Sciatic nerve (tissue), 2 donors: ENCODE measurements around the gene HCRT. TPM values are rescaled to one million over a fixed set of nuclear protein-coding genes. Genes with fewer than 3 reads are reported as not detected.
A peak's percentile ranks its signal among the peaks of the same experiment; 100 is the strongest.
"Not testable (repeated sequence)": the region's sequence is repeated elsewhere in the genome, so short reads cannot be mapped to it uniquely, and the experiment has no call there.

ENCODE experiments used
- ATAC-seq: fragments of 200-7000 bp; cut with Tn5 transposase; one replicate; pipeline ENCODE4 v1.9.1; 2020; ENCODE audit warnings: mild to moderate bottlenecking, moderate library complexity
- DNase-seq: peaks from one replicate; pipeline ENCODE4 v3.0.0-alpha.2; 2020; ENCODE audit warnings: low spot score
- intact Hi-C: fragments of 100-400 bp; cut with DNase I; formaldehyde crosslinking; loops from one replicate; pipeline ENCODE4 v1.14.2; 2022
- total RNA-seq: library from RNA; stranded (reverse); fragmentation: NEBNext Ultra II Directional; extraction: Animal tissue kit (Norgen Biotek cat#: 25700); gene quantifications from one replicate; pipeline ENCODE4 v1.2.1, GENCODE V29; 2021
- donor health status: DM: no; HTN: no; CAD: no.
- donor health status: DM: no; HTN: no; CAD: no.

Gene HCRT
- total RNA-seq, 1 donor from 2014 or later = not detected

DNA sequence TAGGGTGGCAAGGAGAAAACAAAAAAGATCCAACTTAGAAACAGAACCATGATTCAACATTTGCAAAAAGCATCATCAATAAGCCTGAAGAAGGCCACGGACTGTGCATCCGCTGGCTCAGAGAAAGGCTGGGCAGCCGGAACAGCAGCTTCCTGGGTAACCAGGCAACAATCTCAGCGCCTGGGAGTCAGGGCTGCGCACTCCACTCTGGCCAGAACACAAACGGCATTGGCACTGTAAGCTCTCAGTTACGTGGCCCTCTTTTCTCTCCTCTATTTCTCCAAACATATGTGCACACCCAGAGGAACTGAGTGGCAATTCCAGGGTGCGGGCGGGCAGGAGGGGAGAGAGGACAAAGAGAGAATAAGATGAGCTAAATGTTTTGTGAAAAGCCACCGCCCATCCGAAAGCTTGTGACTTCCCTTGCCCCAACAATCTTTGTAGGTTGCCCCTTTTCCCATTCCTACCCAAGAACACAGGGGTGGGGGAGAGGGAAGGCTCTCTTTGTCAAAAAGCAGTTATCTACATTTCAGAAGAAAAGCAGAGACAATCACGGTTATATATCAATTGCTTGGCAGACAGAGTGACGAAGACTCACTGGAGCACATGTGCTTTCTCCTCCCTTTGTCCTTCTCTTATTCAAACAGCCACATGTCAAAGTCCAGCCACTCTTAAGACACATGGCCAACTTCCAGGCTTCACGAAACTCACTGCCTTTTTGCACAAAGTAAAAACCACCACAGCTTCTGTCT lies 15.6 kb upstream of the HCRT start:
- intact Hi-C loops = no loop called here
- ATAC-seq (no peak), DNase-seq (no peak)

DNA sequence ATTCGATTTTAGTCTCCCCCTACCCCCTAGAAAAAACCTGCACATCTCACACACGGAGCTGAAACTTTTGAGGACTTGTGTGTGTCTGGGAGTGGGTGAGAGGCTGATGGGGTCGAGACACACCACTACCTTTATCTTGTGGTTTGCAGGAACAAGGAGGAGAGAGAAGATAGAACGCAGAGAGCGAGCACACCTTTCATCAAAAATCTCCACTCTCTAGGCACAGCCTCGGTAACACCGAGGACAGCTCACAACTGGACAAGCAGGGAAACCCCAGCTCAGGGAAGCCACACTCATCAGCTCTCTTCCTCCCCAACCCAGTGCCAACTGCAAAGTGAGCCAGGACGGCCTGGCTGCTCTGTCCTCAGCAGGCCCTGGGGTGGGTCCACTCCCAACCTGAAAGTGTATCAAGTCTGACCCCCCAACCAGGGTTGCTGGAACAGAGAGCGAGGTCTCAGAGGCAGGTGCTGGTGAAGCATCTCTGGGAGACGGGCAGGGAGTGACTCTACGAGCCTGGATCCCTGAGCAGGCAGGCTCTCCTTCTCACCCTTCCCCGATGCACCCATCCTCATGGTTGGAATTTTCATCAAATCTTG lies 14.3 kb upstream of the HCRT start:
- ATAC-seq = no peak
- intact Hi-C loops = no loop called here

DNA sequence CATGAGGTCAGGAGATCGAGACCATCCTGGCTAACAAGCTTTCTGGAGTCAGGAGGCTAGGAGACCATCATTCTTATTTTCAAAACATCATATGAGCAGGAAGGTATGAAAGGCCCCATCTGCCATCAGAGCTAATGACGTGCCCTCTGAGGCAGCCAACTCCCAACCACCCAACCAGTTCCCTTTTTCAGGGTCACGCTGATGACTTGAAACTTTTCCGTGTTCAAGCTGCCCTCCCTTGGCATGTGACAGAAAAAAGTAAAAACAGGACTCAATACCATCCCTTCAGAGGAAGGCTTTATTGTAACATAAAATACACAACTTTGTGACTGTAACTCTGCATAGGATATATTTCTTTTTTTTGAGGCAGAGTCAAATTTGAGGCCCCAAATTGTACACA lies 13.6 kb upstream of the HCRT start:
- no peak for DNase-seq
- peak; percentile 33 for ATAC-seq
- intact Hi-C loops = no loop called here

More for the DNA sequence above, 14.3 kb upstream of the HCRT start:
- no peak for DNase-seq

DNA sequence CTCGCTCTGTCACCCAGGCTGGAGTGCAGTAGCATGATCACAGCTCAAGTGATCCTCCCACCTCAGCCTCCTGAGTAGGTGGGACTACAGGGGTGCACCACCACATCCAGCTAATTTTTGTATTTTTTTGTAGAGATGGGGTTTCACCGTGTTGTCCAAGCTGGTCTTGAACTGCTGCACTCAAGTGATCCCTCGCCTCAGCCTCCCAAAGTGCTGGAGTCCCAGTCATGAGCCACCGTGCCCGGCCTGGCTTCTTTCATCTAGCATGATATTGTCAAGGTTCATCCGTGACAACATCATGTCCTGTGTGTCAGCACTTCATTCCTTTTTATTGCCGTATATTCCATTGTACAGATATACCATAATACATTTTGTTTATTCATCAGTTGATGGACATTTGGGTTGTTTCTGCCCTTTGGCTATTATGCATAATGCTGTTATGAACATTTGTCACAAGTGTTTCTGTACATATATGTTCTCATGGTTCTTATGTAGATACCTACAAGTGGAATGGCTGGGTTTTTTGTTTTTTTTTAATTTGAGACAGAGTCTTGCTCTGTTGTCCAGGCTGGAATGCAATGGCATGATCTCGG lies 12.4 kb upstream of the HCRT start:
- DNase-seq (no peak), ATAC-seq (no peak)
- intact Hi-C loops = no loop called here

DNA sequence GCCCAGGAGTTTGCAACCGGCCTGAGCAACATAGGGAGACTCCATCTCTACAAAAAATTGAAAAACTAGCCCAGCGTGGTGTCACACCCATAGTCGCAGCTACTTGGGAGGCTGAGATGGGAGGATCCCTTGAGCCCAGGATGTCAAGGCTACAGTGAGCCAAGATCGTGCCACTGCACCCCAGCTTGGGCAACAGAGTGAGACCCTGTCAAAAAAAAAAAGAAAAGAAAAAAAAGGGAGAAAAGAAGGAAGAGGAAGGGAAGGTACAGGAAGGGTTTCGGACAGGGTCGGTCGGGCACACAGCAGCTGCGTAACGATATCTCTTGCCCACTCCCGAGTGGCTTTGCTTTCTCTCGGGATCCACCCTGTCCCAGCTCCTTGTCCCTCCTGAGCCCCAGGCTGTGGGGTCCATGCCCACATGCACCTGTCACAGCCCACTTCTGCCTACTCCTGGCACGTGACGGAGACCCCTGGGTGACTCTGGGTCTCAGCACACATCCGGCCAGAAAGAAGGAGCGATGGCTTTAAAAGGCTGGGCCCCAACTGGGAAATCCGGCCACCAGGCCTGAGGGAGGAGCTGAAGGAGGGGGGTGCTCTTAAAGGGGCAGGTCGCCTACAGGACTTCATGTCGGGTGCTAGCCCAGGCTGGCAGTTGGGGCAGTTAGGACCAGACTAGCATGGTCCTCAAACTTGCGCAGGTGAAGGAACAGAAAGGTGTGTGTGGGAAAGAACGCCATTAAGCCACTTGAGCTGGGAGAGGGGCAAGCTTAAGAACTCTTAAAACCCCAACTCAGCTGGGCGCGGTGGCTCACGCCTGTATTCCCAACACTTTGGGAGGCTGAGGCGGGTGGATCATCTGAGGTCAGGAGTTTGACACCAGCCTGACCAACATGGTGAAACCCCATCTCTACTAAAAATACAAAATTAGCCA lies 9.0 kb upstream of the HCRT start, which contains the start of gene GHDC:
Gene GHDC, minus strand, starts transcription at position 526 of the 931 bp plus-strand sequence. CDS start 913 bp downstream, outside the sequence.
- ATAC-seq (peak; percentile 96), DNase-seq (peak; percentile 89)
- intact Hi-C loops = no loop called here

DNA sequence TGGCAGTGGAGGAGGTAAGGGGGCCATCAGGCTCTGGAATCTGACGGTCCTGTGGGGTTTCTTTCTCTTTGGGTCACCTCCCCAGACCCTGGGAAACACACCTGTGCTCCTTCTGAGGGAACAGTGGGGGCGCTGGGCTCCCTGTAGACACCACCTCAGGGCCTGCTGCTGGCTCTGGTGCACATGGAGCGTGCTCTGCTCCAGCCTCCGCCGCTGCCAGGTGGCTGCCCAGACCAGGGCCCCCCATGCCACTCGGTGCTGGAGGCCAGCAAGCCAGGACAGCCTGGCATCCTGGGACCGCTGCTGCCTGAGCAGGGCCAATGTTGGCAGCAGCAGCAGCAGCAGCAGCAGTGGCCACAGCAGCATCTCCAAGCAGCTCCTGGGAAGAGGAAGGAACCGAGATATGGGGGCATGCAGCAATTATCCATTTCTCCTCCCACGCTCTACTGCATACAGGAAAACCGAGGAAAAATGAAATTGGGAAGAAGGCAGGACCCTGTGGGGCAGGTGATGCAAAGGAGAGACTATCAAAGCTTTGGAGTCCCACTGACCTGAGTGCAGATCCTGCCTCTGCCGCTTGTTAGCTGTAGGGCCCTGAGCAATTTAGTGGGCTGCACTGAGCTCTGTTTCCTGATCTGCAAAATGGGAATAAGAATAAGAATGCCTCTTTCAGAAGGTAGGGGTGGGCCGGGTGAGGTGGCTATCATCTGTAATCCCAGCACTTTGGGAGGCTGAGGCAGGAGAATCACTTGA lies 8.1 kb upstream of the HCRT start:
- ATAC-seq (no peak), DNase-seq (no peak)
- intact Hi-C loops = no loop called here

DNA sequence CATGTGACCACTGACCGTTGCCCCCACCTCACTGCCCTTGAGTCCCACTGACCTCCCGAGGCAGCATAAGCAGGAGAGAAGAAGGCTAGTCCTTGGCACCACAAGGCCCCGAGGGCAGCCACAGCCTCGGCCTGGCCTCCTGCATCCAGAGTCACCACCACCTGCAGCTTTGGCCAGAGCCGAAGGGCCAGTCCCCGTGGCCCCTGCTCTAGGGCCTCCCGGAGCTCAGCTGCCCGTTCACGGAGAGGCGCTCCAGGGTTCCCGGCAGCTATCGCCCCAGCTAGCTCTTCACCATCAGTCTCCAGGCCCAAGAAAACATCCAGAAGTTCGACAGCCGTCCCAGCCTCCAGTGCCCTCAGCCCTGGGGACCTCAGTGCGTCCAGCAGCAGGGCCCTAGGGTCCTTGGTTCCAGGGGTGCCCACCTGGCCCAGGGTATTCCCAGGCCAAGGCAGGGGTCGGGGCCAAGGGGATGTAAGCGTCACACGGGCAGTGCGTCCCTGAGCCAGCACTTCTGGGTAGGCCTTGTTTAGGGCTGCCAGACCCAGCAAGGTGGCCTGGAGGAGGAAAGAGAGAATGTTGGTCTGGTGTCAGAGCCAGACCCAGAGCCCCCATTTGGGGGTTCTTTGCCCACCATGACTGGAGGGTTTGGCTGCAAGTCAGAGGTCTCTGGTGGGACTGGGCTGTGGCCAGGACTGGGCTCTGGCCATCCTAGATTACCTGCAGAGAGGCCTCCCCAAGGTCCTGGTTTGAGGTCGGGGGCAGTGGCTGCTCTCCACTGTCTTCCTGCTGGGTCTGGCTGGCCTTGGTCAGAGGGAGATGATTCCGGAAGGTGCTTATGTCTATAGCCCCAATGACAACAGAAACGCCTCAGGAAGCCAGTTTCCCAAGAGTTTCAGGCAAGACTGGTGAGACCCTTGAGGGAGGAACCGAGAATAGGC lies 7.2 kb upstream of the HCRT start:
- intact Hi-C loops = no loop called here
- ATAC-seq = no peak

DNA sequence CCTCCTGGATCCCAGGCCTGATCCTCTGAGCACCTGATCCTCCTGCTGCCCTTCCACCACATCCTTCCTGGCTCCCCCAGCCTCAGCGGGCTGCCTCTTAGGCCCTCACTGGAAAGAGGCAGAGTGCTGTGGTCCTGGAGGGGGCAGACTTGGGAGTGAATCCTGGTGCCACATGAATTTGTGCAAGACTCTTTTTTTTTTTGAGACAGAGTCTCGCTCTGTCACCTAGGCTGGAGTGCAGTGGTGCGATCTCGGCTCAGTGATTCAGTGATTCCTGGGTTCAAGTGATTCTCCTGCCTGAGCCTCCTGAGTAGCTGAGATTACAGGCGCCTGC lies 6.0 kb upstream of the HCRT start:
- ATAC-seq (no peak), DNase-seq (no peak)
- intact Hi-C loops = no loop called here

More for the DNA sequence above, 7.2 kb upstream of the HCRT start:
- no peak for DNase-seq

DNA sequence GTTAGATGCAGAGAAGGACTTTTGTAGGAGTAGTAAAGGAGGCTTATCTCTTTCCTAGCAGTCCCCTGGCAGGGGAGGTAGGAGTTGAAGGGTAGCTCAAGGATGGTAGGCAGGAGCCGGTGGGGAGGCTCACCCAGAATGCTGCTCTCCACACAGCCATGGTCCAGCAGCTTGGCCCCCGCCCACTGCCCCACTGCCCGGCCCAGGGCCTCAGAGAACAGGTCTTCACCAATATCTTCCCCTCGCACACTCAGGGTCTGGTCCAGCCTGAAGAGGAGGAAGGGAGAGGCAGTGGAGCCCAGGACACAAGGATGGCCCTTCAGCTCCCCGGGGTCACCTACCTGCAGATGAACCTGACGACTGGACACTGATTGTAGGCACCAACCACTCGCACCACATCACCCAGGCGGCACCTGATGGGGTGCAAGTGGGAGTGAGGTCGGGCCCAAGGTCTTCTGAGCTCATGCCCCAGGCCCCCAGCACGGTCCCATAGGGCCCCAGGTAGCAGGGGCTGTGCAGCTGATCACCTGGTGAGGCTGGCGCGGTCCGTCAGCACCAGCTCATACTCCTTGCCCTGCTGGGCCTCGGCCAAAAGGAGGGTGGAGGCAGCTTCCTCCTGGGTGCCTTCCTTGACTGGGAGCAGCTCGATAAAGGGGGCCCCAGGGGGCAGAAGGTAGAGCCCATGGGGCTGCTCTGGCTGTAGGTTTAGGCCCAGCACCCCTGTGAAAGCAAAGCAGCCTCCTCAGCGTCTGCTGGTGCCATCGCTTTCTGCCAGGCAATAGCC lies 5.4 kb upstream of the HCRT start:
- intact Hi-C loops = no loop called here
- ATAC-seq = no peak
- DNase-seq = no peak

DNA sequence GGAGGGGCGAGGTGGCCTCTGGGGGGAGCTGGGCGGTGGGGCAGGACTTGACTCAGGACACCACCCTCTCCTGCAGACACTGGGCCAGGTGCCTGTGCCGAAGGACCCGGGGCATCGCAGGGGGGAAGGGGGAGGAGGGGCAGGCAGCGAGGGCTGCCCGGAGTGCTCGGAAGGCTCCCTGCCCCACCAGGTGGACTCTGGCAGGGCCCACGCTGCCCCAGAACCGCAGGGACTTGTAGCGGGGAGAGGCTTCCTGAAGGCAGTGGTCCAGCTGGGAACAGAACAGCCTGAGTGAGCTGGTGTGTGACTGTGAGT lies 4.4 kb upstream of the HCRT start:
- intact Hi-C loops = no loop called here
- DNase-seq = no peak
- no peak for ATAC-seq

DNA sequence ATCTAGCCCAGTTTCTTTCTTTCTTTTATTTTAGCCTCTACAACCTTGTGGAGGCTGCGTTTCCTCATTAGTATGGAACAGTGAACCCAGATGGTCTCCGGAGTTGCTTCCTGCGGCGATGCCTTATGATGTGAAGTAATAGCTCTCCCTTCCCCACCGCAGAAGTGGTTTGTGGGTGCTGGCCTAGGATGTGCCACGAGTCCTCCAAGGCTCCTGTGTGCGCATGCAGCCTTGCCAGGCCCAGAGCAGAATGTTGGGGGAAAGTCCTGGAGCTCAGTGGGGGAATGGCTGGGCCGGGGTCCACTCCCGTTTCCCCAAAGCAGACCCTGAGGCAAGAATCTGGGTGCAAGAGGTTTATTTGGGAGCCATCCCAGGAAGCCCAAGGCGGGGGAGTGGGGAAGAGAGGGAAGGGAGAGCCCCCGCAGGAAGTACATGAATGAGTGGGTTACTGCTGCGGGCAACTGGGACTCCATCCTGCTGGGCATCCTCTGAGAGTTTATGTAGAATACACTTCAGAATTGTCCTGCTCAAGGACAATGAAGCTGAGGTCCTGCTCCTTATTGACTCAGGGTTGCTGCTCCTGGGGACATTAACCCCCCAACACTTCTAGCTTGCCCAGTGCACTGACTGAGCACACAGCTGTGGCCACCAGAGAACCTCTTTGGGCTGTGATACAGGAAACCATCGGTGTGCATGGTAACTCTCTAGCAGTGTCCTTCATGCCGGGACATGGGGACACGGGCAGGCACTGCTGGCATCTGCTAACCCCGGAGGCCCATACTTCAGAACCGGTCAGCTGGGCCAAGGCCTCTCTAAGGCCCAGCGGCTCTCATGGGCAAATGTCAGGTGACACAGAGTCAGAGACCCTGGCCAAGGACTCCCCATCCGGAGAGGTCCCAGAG lies 3.7 kb upstream of the HCRT start:
- no peak for ATAC-seq
- intact Hi-C loops = no loop called here
- DNase-seq = no peak

DNA sequence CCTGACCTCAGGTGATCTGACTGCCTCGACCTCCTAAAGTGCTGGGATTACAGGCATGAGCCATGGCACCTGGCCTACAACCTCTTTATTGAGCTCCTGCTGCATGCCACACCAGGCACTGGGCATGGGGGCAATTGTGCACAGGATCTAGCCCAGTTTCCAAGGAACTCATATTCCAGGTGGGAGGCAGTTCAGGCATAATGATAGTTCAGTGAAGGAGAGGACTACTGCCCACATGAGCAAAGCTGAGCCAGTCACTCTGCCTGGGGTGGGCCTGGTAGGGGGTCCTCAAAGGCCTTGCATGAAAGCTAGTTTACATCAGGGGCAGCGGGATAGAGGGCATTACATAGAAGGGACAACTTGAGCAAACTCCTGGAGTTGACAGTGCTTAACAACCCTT lies 2.6 kb upstream of the HCRT start:
- ATAC-seq (no peak), DNase-seq (no peak)
- intact Hi-C loops = no loop called here

DNA sequence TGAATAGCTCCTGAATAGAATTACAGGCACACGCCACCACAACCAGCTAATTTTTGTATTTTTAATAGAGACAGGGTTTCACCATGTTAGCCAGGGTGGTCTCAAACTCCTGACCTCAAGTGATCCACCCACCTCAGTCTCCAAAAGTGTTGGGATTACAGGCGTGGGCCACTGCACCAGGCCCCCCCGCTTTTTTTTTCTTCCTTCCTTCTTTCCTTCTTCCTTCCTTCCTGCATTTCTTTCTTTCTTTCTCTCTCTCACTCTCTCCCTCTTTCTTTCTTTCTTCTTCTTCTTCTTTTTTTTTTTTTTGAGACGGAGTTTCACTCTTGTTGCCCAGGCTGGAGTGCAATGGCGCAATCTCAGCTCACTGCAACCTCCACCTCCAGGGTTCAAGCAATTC lies 939 bp upstream of the HCRT start:
- DNase-seq, ATAC-seq, intact Hi-C loops: not testable (repeated sequence)

DNA sequence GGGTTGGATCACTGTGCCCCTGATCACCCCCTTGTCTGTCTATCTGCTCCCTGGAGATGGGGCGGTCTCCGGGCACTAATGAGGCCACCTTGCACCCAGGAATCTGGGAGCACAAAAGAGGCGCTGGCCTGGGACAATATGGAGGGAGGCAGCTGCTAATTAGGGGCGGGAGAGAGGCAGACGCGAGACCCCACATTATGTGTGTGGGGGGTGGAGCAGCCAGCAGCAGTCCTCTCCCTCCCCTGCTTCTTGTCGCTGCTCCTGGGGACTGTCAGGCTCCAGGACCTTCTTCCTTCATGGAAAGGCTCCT lies 324 bp upstream of the HCRT start:
- ATAC-seq = no peak
- no peak for DNase-seq
- intact Hi-C loops = no loop called here

DNA sequence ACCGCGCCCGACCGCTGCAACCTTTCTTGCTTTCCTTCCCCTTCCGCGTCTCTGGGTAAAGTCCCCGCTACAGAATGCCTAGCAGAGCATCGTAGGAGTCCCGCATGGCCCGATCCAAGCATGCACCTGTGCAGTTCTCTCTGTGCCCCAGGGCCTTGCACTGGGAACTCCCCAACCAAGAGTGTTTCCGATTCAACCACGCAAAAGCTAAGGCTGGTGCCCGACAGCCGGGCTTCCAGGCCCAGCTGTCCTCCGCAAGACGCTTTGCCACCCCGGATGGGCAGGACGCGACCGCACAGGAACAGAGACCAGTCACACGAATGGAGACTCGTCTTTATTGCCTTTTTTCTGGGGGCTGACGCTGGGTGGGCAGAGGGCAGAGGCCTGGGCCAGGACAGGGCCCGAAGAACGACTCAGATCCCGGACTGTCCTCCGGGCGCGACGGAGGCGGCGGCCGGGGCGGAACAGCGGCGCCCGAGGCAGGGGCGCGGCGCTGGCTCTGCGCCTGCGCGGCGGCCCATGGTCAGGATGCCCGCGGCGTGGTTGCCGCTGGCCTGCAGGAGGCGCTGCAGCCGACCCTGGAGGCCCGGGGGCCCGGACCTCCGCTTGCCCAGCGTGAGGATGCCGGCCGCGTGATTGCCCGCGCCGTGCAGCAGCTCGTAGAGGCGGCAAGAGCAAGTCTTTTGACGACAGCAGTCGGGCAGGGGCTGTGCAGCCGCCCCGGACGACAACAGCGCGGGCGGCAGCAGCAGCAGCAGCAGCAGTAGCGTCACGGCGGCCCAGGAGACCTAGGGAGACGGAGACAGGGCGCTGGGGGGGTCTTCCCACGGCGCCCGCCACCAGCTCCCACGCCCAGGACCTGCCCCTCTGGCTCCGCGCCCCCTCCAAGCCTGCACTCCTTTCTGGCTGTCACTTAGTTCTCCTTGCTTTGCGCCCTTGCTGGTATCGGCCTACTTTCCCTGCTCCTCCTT lies 1.2 kb downstream of the HCRT start:
- peak; percentile 81 for DNase-seq
- ATAC-seq = peak; percentile 78
- intact Hi-C loops = no loop called here
